WTC11 (cell line): ENCODE data around the gene LILRB3.

Source experiments
- ATF1 ChIP-seq: sonication (generic); formaldehyde crosslinking; IDR thresholded peaks from 2 replicates; pipeline ENCODE4 v1.8.1; 2023; ENCODE audit warnings: mild to moderate bottlenecking, moderate library complexity, missing genetic modification reagents
- ZNF423 ChIP-seq: fragments of 250-450 bp; sonication (Bioruptor Pico); IDR thresholded peaks from 2 replicates; pipeline ENCODE4 v2.1.2; 2022; ENCODE audit warnings: mild to moderate bottlenecking, moderate library complexity
- TF ChIP-seq, protein P1 (sequence below): sonication (generic); formaldehyde crosslinking; IDR thresholded peaks from 2 replicates; pipeline ENCODE4 v1.8.0; 2022; ENCODE audit warnings: mild to moderate bottlenecking, missing genetic modification reagents
- TF ChIP-seq, protein P2 (sequence below): fragments of 200-600 bp; IDR thresholded peaks from 2 replicates; pipeline ENCODE4 v1.8.0; 2022; ENCODE audit warnings: antibody characterized with exemption
- TF ChIP-seq, protein P3 (sequence below): sonication (generic); formaldehyde crosslinking; IDR thresholded peaks from 2 replicates; pipeline ENCODE4 v1.8.1; 2022; ENCODE audit warnings: mild to moderate bottlenecking, missing genetic modification reagents, moderate library complexity, borderline replicate concordance
- TF ChIP-seq, protein P4 (sequence below): sonication (generic); formaldehyde crosslinking; IDR thresholded peaks from 2 replicates; pipeline ENCODE4 v1.8.1; 2023; ENCODE audit warnings: mild to moderate bottlenecking, moderate library complexity, missing genetic modification reagents

DNA sequence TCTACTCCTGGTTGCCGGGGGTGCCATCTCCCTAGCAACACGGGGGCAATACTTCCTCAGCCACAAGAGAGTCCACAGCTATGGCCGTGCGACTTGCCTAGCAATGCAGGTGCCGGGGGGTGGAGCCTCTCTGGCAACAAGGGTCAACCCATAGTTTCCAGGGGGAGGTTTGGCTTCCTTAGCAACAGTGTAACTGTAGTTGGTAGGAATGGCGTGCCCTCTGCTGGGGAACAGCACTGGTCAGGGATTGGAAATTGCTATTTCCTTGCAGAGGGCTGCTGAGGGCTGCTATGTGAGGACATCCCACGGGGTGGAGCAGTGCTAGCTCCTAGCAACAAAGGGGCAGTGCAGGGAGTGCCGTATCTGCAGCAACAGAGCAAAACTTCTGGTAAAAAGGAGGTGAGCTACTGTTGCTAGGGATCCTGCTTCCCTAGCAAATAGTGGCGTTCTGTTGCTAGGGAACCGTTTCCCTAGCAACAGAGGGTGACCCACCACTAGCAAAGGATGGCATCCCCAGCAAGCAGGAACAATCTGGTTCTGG is 42.8 kb downstream of the LILRB3 start:
- TF ChIP-seq, protein P1, sequence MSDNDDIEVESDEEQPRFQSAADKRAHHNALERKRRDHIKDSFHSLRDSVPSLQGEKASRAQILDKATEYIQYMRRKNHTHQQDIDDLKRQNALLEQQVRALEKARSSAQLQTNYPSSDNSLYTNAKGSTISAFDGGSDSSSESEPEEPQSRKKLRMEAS: no peak
- no peak for TF ChIP-seq ZNF423
- TF ChIP-seq ATF1: no peak
- TF ChIP-seq, protein P2, sequence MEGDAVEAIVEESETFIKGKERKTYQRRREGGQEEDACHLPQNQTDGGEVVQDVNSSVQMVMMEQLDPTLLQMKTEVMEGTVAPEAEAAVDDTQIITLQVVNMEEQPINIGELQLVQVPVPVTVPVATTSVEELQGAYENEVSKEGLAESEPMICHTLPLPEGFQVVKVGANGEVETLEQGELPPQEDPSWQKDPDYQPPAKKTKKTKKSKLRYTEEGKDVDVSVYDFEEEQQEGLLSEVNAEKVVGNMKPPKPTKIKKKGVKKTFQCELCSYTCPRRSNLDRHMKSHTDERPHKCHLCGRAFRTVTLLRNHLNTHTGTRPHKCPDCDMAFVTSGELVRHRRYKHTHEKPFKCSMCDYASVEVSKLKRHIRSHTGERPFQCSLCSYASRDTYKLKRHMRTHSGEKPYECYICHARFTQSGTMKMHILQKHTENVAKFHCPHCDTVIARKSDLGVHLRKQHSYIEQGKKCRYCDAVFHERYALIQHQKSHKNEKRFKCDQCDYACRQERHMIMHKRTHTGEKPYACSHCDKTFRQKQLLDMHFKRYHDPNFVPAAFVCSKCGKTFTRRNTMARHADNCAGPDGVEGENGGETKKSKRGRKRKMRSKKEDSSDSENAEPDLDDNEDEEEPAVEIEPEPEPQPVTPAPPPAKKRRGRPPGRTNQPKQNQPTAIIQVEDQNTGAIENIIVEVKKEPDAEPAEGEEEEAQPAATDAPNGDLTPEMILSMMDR: no peak
- TF ChIP-seq, protein P3, sequence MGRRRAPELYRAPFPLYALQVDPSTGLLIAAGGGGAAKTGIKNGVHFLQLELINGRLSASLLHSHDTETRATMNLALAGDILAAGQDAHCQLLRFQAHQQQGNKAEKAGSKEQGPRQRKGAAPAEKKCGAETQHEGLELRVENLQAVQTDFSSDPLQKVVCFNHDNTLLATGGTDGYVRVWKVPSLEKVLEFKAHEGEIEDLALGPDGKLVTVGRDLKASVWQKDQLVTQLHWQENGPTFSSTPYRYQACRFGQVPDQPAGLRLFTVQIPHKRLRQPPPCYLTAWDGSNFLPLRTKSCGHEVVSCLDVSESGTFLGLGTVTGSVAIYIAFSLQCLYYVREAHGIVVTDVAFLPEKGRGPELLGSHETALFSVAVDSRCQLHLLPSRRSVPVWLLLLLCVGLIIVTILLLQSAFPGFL (CRISPR knock-in tag): no peak
- TF ChIP-seq, protein P4, sequence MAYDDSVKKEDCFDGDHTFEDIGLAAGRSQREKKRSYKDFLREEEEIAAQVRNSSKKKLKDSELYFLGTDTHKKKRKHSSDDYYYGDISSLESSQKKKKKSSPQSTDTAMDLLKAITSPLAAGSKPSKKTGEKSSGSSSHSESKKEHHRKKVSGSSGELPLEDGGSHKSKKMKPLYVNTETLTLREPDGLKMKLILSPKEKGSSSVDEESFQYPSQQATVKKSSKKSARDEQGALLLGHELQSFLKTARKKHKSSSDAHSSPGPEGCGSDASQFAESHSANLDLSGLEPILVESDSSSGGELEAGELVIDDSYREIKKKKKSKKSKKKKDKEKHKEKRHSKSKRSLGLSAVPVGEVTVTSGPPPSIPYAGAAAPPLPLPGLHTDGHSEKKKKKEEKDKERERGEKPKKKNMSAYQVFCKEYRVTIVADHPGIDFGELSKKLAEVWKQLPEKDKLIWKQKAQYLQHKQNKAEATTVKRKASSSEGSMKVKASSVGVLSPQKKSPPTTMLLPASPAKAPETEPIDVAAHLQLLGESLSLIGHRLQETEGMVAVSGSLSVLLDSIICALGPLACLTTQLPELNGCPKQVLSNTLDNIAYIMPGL (CRISPR knock-in tag): no peak
